Fibroblast of skin of back (primary cell): Measurements from ENCODE around the gene ZWINT. TPM values are rescaled to one million over a fixed set of nuclear protein-coding genes. Genes with fewer than 3 reads are reported as not detected.

Experiments
- DNase-seq: peaks from one replicate; pipeline ENCODE4 v3.0.0-alpha.2; 2013
- polyA plus RNA-seq, 2 experiments: library from polyadenylated mRNA; unstranded; fragments of 120-200 nt; gene quantifications; one replicate each; pipeline ENCODE4 v1.2.1, GENCODE V29; 2013; ENCODE audit not compliant: insufficient read length in 2 of 2

The ZWINT gene
- 90.8 TPM for polyA plus RNA-seq (2013, experiment 1 of 2; ENCODE audit: insufficient read length)
- polyA plus RNA-seq (2013, experiment 2 of 2; ENCODE audit: insufficient read length): 8.4 TPM

GRCh38 chr10:56360967-56361612 lies at the start of gene ZWINT:
ZWINT (minus strand) TSS chr10:56361259; CDS start chr10:56361236, 23 bp downstream.
- DNase-seq: peak; percentile 96

- DNase-seq: no peak
These were observed 22.7 kb upstream of the ZWINT start for GRCh38 chr10:56383806-56384205.

- DNase-seq: no peak
These were observed 9.4 kb upstream of the ZWINT start for GRCh38 chr10:56370217-56371113.

GRCh38 chr10:56360583-56360966 lies 484 bp downstream of the ZWINT start:
- DNase-seq: no peak

- no peak for DNase-seq
These were observed 1.2 kb downstream of the ZWINT start for GRCh38 chr10:56359837-56360236.

- DNase-seq: no peak
These were observed 4.0 kb downstream of the ZWINT start for GRCh38 chr10:56357018-56357417.

- no peak for DNase-seq
These were observed 9.0 kb downstream of the ZWINT start for GRCh38 chr10:56351909-56352630.

GRCh38 chr10:56349611-56350010 lies 11.4 kb downstream of the ZWINT start:
- no peak for DNase-seq

- no peak for DNase-seq
These were observed 13.0 kb downstream of the ZWINT start for GRCh38 chr10:56348101-56348500.

- peak; percentile 3 for DNase-seq
These were observed 14.1 kb downstream of the ZWINT start for GRCh38 chr10:56346845-56347415.

- DNase-seq: no peak
These were observed 19.4 kb downstream of the ZWINT start for GRCh38 chr10:56341612-56342011.

GRCh38 chr10:56329961-56330360 lies 31.1 kb downstream of the ZWINT start:
- no peak for DNase-seq

- DNase-seq: no peak
These were observed 33.9 kb downstream of the ZWINT start for GRCh38 chr10:56327118-56327517.

- no peak for DNase-seq
These were observed 41.7 kb downstream of the ZWINT start for GRCh38 chr10:56319386-56319785.

GRCh38 chr10:56318816-56319215 lies 42.2 kb downstream of the ZWINT start:
- no peak for DNase-seq

- DNase-seq: no peak
These were observed 43.5 kb downstream of the ZWINT start for GRCh38 chr10:56317603-56318002.

GRCh38 chr10:56316603-56317002 lies 44.5 kb downstream of the ZWINT start:
- DNase-seq: no peak
